GM12872 (cell line): ENCODE data around the gene PPP1R12C.
A peak's percentile ranks its signal among the peaks of the same experiment; 100 is the strongest.

ENCODE experiments used
- CTCF ChIP-seq: IDR thresholded peaks from 3 replicates; pipeline ENCODE4 v1.5.1; 2011; ENCODE audit warnings: low read depth, mild to moderate bottlenecking, low read length, moderate library complexity; ENCODE audit not compliant: insufficient read depth

The PPP1R12C gene

DNA sequence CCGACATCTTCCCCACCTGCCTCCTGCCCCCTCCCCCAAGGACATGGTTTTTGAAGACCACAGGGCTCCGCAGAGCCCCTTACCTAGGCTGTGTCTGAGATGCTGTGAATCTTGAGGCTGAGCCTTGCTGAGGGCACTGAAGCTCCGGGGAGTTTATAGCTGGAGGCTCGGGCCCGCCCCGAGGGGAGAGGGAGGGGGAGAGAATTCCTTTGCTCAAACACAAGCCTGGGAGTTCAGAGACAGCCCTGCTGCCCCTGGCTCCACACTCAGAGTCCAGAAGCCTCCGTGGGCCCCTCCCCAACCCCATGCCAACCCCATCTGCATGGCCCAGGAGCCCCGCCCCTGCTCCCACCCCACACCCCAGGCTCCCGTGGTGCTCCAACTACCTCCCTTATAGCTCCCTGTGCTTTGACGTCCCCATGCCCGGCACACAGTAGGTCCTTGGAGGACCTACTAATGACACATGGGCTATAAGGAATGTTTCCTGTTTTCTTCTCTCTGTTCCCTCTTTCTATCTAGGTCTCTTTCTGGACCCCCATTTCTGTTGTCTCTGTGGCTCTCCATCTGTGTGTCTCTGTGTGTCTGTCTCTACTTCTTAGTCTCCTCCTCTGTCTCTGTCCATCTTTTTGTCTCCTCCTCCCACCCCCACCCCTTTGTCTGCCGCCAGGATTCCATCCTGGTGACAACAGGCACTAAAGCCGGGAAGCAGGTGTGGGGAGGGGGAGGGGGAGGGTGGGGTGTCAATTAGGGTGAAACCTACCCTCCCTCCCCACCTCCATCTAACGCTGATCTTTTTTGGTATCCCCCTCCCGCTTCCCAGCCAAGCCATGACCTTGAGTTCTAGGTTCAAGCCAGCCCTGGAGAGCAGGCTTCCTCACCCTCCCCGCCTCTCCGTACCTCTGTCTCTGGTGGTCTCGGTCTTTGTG lies 31.9 kb upstream of the PPP1R12C start, which contains the start of gene TNNT1:
Gene TNNT1, minus strand, starts transcription at position 129 of the 926 bp plus-strand sequence. CDS start 2,049 bp downstream, outside the sequence.
- no peak for TF ChIP-seq CTCF

DNA sequence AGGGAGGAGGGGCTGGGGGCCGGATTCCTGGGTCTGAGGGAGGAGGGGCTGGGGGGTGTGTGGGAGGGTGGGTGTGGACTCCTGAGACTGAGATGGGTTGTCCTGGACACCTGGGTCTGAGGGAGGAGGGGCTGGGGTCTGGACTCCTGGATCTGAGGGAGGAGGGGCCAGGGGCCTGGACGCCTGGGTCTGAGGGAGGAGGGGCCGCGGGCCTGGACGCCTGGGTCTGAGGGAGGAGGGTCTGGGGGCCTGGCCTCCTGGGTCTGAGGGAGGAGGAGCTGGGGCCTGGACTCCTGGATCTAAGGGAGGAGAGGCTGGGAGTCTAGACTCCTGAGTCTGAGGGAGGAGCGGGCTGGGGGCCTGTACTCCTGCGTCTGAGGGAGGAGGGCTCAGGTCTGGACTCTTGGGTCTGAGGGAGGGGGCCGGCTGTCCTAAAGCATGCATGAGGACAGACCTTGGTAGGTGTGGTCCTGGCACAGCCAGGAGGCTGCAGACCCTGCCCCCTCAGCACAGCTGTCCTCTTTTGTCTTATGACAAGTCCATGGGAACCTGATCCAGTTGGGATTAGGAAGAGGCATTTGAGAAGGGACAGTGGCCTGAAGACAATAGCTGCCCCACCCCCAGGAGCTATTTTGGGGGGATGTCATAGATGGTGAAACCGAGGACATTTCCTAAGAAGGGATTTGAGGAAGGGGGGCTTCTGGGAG lies 30.3 kb upstream of the PPP1R12C start:
- TF ChIP-seq CTCF: no peak

- no peak for TF ChIP-seq CTCF
These were observed 29.4 kb upstream of the PPP1R12C start for GRCh38 chr19:55146705-55147273.

- TF ChIP-seq CTCF: peak; percentile 52; the same call in 2 of the 3 replicates
These were observed 28.8 kb upstream of the PPP1R12C start for GRCh38 chr19:55146078-55146704.

- no peak for TF ChIP-seq CTCF
These were observed 27.8 kb upstream of the PPP1R12C start for GRCh38 chr19:55145232-55145631.

- no peak for TF ChIP-seq CTCF
These were observed 24.3 kb upstream of the PPP1R12C start for GRCh38 chr19:55141696-55142095.

- TF ChIP-seq CTCF: no peak
These were observed 20.5 kb upstream of the PPP1R12C start for GRCh38 chr19:55137915-55138314.
